Psoas muscle (tissue), 8 donors: ENCODE results near the gene TMEM205. TPM values are rescaled to one million over a fixed set of nuclear protein-coding genes. Genes with fewer than 3 reads are reported as not detected.

Experiments
- ATAC-seq, 4 donors: fragments of 200-7000 bp; cut with Tn5 transposase; one replicate each; pipeline ENCODE4 v1.9.1; 2020; ENCODE audit warnings: moderate library complexity in 3 of 4, mild to moderate bottlenecking in 2 of 4
- DNase-seq, 2 donors: peaks; one replicate each; pipeline ENCODE4 v3.0.0-alpha.2; 2020
- H3K27ac ChIP-seq: fragments of 200-600 bp; one replicate; pipeline ENCODE4 v1.8.0; 2022
- H3K27me3 ChIP-seq, 3 donors: fragments of 200-600 bp in 1 of 3; one replicate each; pipeline versions ENCODE4 v1.6.1 to v1.8.0; 2013 to 2022; ENCODE audit warnings: low read length in 2 of 3, mild to moderate bottlenecking in 2 of 3, moderate library complexity in 1 of 3; ENCODE audit not compliant: insufficient read depth in 3 of 3
- H3K36me3 ChIP-seq, 2 donors: fragments of 200-600 bp in 1 of 2; one replicate each; pipeline versions ENCODE4 v1.6.1 to v1.8.0; 2013 to 2022; ENCODE audit warnings: low read depth in 1 of 2, mild to moderate bottlenecking in 1 of 2, moderate library complexity in 1 of 2; ENCODE audit not compliant: insufficient read depth in 1 of 2
- H3K4me1 ChIP-seq: fragments of 200-600 bp; one replicate; pipeline ENCODE4 v1.8.0; 2022
- H3K4me3 ChIP-seq: fragments of 200-600 bp; one replicate; pipeline ENCODE4 v1.8.0; 2022; ENCODE audit warnings: mild to moderate bottlenecking
- H3K9me3 ChIP-seq: fragments of 200-600 bp; one replicate; pipeline ENCODE4 v1.8.0; 2022
- CTCF ChIP-seq: fragments of 200-600 bp; IDR thresholded peaks from one replicate; pipeline ENCODE4 v1.8.0; 2022; ENCODE audit warnings: antibody characterized with exemption
- WGBS, 3 donors: extraction: QIAGEN DNeasy Blood & Tissue Kit; methylation state at CpG; one replicate each; pipeline versions ENCODE4 v1.1.6 to v1.1.7; 2013; 5-methylcytosine and 5-hydroxymethylcytosine counted together
- intact Hi-C, 2 donors: fragments of 100-400 bp; cut with DNase I; formaldehyde crosslinking; loops; one replicate each; pipeline versions ENCODE4 v1.11.0 to v1.14.2; 2022
- long read RNA-seq, 2 donors: library from polyadenylated mRNA; unstranded; transcript quantifications; one replicate each; pipeline ENCODE4 v2.0.0, GENCODE V29; 2021
- polyA plus RNA-seq, 3 donors: library from polyadenylated mRNA; stranded (reverse); fragments of 200-250 nt; gene quantifications; one replicate each; pipeline ENCODE4 v1.2.3, GENCODE V29; 2013
- total RNA-seq, 4 donors: library from RNA; stranded (reverse); fragmentation: NEBNext Ultra II Directional in 2 of 4; extraction: Animal tissue kit (Norgen Biotek cat#: 25700) in 2 of 4; gene quantifications; one replicate each; pipeline versions ENCODE4 v1.2.1 to v1.2.4, GENCODE V29; 2021 to 2023
- donor health status: healthy with polysubstance abuse.
- donor health status: DM: no; HTN: no; CAD: no; lungs with moderate emphysema.
- donor health status: Bipolar disorder and iron deficiency.
- donor health status: healthy.
- donor health status: DM: yes; HTN: yes; CAD: no.
- donor health status: DM: no; HTN: no; CAD: no.
- donor health status: DM: no; HTN: no; CAD: no.
- donor health status: DM: yes; HTN: yes; CAD: no.

Gene TMEM205
- total RNA-seq: 10 to 100 TPM; 65.9 to 81.6 (median 70.5) TPM
- 10 to 100 TPM; 63.0 to 95.1 (median 90.4) TPM for polyA plus RNA-seq
- long read RNA-seq, donor 1, transcript TMEM205-210 (4 exons, 840 nt): minor isoform, 5 of 41 reads
- long read RNA-seq, donor 1, transcript TMEM205-216 (4 exons, 792 nt): major isoform, 14 of 41 reads
- long read RNA-seq, donor 1, transcript TMEM205-201 (3 exons, 1,034 nt): minor isoform, 5 of 41 reads
- long read RNA-seq, donor 1, transcript TMEM205-202 (4 exons, 916 nt): minor isoform, 6 of 41 reads
- long read RNA-seq, donor 1, partial matches to known transcripts: 1 of 41 reads
- long read RNA-seq, donor 1, other reads (novel, unspliced or antisense): 2 of 41 reads
- long read RNA-seq, donor 2, transcript TMEM205-210 (4 exons, 840 nt): minor isoform, 7 of 45 reads
- long read RNA-seq, donor 2, transcript TMEM205-202 (4 exons, 916 nt): minor isoform, 5 of 45 reads
- long read RNA-seq, donor 2, transcript TMEM205-201 (3 exons, 1,034 nt): minor isoform, 7 of 45 reads
- long read RNA-seq, donor 2, transcript TMEM205-216 (4 exons, 792 nt): major isoform, 18 of 45 reads
- long read RNA-seq, donor 2, partial matches to known transcripts: 1 of 45 reads
- long read RNA-seq, donor 2, other reads (novel, unspliced or antisense): 0 of 45 reads

GRCh38 chr19:11346104-11346940, at the start of gene TMEM205, which contains the start of gene CCDC159:
TMEM205 (minus strand) TSS chr19:11346268; CDS start chr19:11345619, 649 bp downstream.
CCDC159 (plus strand) TSS chr19:11346519; CDS start chr19:11346607, 88 bp downstream.
- H3K27ac ChIP-seq: peak within 1 kb of the TSS; percentile 76
- ATAC-seq (peak; percentile 96 to 97 (median 96)), DNase-seq (peak; percentile 98 to 99)
- H3K4me1 ChIP-seq: peaks cover 14% of the 10 kb centered on the region
- intact Hi-C loops: no loop called here
- 0% methylated on average over 50 of the region's 50 CpGs for WGBS, 3 donors
- no peak for TF ChIP-seq CTCF
- H3K4me3 ChIP-seq: peak within 1 kb of the TSS; percentile 87
- H3K27me3 ChIP-seq: no peaks in the 10 kb centered on the region
- H3K9me3 ChIP-seq: no peaks in the 10 kb centered on the region
- H3K36me3 ChIP-seq: peaks cover 0 to 21% of the 10 kb centered on the region in 2 donors

GRCh38 chr19:11390933-11391680, 45.0 kb upstream of the TMEM205 start:
- no peak overlapping the region for H3K27ac ChIP-seq
- DNase-seq: no peak
- intact Hi-C loops: no loop called here
- no peak overlapping the region for H3K4me3 ChIP-seq
- H3K36me3 ChIP-seq: no peaks in the 10 kb centered on the region
- ATAC-seq: no peak
- no peaks in the 10 kb centered on the region for H3K4me1 ChIP-seq
- WGBS, 3 donors: 63 to 69% (median 65%) methylated on average over 4 of the region's 4 CpGs
- no peak for TF ChIP-seq CTCF
- peaks cover 0 to 8% (median 8%) of the 10 kb centered on the region in 3 donors for H3K27me3 ChIP-seq
- no peaks in the 10 kb centered on the region for H3K9me3 ChIP-seq

GRCh38 chr19:11390359-11390758, 44.3 kb upstream of the TMEM205 start:
- Histone ChIP-seq H3K27me3 (peaks cover 0 to 8% (median 3%) of the 10 kb centered on the region in 3 donors), H3K27ac (no peak overlapping the region), H3K4me1 (no peaks in the 10 kb centered on the region), H3K9me3 (no peaks in the 10 kb centered on the region), H3K36me3 (no peaks in the 10 kb centered on the region), H3K4me3 (no peak overlapping the region)
- WGBS, 3 donors: 87 to 96% (median 92%) methylated on average over 2 of the region's 2 CpGs
- ATAC-seq (no peak), DNase-seq (no peak)
- intact Hi-C loops: no loop called here
- TF ChIP-seq CTCF: no peak
